Kidney epithelial cell (primary cell): Measurements from ENCODE around the gene B3GALNT1. TPM values are rescaled to one million over a fixed set of nuclear protein-coding genes. Genes with fewer than 3 reads are reported as not detected.
"Not testable (repeated sequence)": the region's sequence is repeated elsewhere in the genome, so short reads cannot be mapped to it uniquely, and the experiment has no call there.

ENCODE experiments used
- DNase-seq: peaks from one replicate; pipeline ENCODE4 v3.0.0-alpha.2; 2010; ENCODE audit warnings: low read depth
- H3K27me3 ChIP-seq: 2 replicates; pipeline ENCODE4 v1.6.0; 2011; ENCODE audit warnings: low read length; ENCODE audit not compliant: control insufficient read depth, insufficient read depth
- H3K36me3 ChIP-seq: 2 replicates; pipeline ENCODE4 v1.5.1; 2011; ENCODE audit warnings: low read length; ENCODE audit not compliant: control insufficient read depth, insufficient read depth
- H3K4me3 ChIP-seq: 2 replicates; pipeline ENCODE4 v1.5.1; 2011; ENCODE audit warnings: low read depth, mild to moderate bottlenecking, control low read depth, low read length
- total RNA-seq: library from RNA; depleted of rRNA; stranded (reverse); fragments of >200 nt; gene quantifications from 2 replicates; pipeline ENCODE4 v1.2.3, GENCODE V29; 2015
- TF ChIP-seq, protein P1 (sequence below): IDR thresholded peaks from 2 replicates; pipeline ENCODE4 v1.5.1; 2011; ENCODE audit warnings: mild to moderate bottlenecking, moderate library complexity, low read length, control low read depth, inconsistent platforms; ENCODE audit not compliant: insufficient read depth, poor library complexity, severe bottlenecking

Gene B3GALNT1
- total RNA-seq, 1 donor from 2014 or later: 29.0 TPM

DNA sequence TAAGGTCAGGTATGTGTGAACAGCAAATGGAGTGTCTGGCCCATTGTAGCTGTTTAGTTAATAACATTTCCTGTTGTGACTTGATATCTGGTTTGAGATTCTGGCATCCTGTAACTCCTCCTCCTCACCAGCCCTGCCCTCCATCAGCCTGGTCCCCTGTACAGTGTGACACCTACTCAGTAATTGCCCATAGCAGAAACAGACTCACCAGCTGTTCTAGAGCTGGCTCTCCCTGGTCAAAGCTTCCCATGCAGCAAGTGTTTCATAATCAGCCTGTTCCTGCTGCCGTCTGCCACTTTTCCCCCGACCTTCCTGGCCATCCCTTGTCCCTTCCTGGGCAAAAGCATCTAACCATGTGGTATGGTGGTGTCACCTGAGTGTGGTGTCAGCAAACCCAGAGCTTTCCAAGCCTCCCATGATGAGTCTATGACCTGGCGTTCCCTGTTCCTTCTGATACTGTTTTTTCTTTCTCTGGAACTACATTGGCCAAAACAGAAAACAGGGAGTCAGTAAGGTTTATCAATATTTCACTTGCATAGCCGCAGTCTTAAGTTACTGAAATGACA is 55.4 kb downstream of the B3GALNT1 start:
- TF ChIP-seq, protein P1, sequence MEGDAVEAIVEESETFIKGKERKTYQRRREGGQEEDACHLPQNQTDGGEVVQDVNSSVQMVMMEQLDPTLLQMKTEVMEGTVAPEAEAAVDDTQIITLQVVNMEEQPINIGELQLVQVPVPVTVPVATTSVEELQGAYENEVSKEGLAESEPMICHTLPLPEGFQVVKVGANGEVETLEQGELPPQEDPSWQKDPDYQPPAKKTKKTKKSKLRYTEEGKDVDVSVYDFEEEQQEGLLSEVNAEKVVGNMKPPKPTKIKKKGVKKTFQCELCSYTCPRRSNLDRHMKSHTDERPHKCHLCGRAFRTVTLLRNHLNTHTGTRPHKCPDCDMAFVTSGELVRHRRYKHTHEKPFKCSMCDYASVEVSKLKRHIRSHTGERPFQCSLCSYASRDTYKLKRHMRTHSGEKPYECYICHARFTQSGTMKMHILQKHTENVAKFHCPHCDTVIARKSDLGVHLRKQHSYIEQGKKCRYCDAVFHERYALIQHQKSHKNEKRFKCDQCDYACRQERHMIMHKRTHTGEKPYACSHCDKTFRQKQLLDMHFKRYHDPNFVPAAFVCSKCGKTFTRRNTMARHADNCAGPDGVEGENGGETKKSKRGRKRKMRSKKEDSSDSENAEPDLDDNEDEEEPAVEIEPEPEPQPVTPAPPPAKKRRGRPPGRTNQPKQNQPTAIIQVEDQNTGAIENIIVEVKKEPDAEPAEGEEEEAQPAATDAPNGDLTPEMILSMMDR: no peak

GRCh38 chr3:161043336-161044035 is 61.7 kb downstream of the B3GALNT1 start:
- Histone ChIP-seq H3K27me3 (no peaks in the 10 kb centered on the region), H3K36me3 (no peaks in the 10 kb centered on the region), H3K4me3 (no peak overlapping the region)
- TF ChIP-seq, protein P1: no peak
- no peak for DNase-seq

More for the DNA sequence above, 55.4 kb downstream of the B3GALNT1 start:
- Histone ChIP-seq H3K36me3 (no peaks in the 10 kb centered on the region), H3K4me3 (no peak overlapping the region), H3K27me3 (no peaks in the 10 kb centered on the region)
- no peak for DNase-seq

GRCh38 chr3:161042023-161042501 is 63.1 kb downstream of the B3GALNT1 start:
- DNase-seq: peak; percentile 73
- TF ChIP-seq, protein P1: no peak
- no peaks in the 10 kb centered on the region for H3K36me3 ChIP-seq

DNA sequence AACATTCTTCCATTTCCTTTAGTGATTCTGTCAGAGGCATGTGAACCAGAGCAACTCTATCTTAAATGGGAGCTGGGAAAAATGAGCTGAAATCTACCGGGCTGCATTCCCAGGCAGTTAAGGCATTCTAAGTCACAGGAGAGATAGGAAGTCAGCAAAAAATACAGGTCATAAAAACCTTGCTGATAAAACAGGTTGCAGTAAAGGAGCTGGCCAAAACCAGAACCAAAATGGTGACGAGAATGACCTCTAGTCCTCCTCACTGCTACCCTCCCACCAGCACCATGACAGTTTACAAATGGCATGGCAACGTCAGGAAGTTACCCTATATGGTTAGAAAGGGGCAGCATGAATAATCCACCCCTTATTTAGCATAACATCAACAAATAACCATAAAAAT is 66.4 kb downstream of the B3GALNT1 start:
- H3K27me3 ChIP-seq: no peaks in the 10 kb centered on the region
- H3K4me3 ChIP-seq: no peak overlapping the region
- DNase-seq: no peak
- no peaks in the 10 kb centered on the region for H3K36me3 ChIP-seq
- TF ChIP-seq, protein P1: no peak

More at GRCh38 chr3:161042023-161042501, 63.1 kb downstream of the B3GALNT1 start:
- Histone ChIP-seq H3K27me3 (no peaks in the 10 kb centered on the region), H3K4me3 (no peak overlapping the region)

GRCh38 chr3:161035711-161036110 is 69.4 kb downstream of the B3GALNT1 start:
- H3K4me3 ChIP-seq: no peak overlapping the region
- TF ChIP-seq, protein P1: no peak
- peak; percentile 56 for DNase-seq
- H3K27me3 ChIP-seq: no peaks in the 10 kb centered on the region
- H3K36me3 ChIP-seq: no peaks in the 10 kb centered on the region

GRCh38 chr3:161034913-161035550 is 70.1 kb downstream of the B3GALNT1 start:
- H3K36me3 ChIP-seq, H3K4me3 ChIP-seq, H3K27me3 ChIP-seq, DNase-seq: not testable (repeated sequence)

Other genes starting within 250 kb of the B3GALNT1 start
- 53.9 and 66.0 TPM in 2 replicates for gene NMD3, start 116.0 kb upstream of the B3GALNT1 start, total RNA-seq